ENCODE results near the gene LSP1.

Gene LSP1

GRCh38 chr11:1815311-1815710, 37.6 kb upstream of the LSP1 start:
- Histone ChIP-seq H3K27me3 (ENCODE audit: insufficient read depth, low read length) (peaks cover 12% of the 10 kb centered on the region), H3K4me3 (ENCODE audit: low read depth, low read length) (no peak overlapping the region), H3K27ac (ENCODE audit: low read depth, low read length) (no peak overlapping the region), H3K4me1 (ENCODE audit: control insufficient read depth, insufficient read depth, low read length, unreplicated experiment) (no peaks in the 10 kb centered on the region), H2AFZ (ENCODE audit: low read length, unreplicated experiment) (no peak overlapping the region), H3K79me2 (ENCODE audit: control insufficient read depth, insufficient read depth, low read length, unreplicated experiment) (no peaks in the 10 kb centered on the region), H3K36me3 (ENCODE audit: insufficient read depth, low read length) (no peaks in the 10 kb centered on the region)

GRCh38 chr11:1815751-1816150, 37.1 kb upstream of the LSP1 start:
- peaks cover 12% of the 10 kb centered on the region for H3K27me3 ChIP-seq (ENCODE audit: insufficient read depth, low read length)
- no peaks in the 10 kb centered on the region for H3K4me1 ChIP-seq (ENCODE audit: control insufficient read depth, insufficient read depth, low read length, unreplicated experiment)
- no peaks in the 10 kb centered on the region for H3K79me2 ChIP-seq (ENCODE audit: control insufficient read depth, insufficient read depth, low read length, unreplicated experiment)
- no peak overlapping the region for H2AFZ ChIP-seq (ENCODE audit: low read length, unreplicated experiment)
- H3K4me3 ChIP-seq (ENCODE audit: low read depth, low read length) = no peak overlapping the region
- no peak overlapping the region for H3K27ac ChIP-seq (ENCODE audit: low read depth, low read length)
- no peaks in the 10 kb centered on the region for H3K36me3 ChIP-seq (ENCODE audit: insufficient read depth, low read length)

GRCh38 chr11:1817000-1817399, 35.9 kb upstream of the LSP1 start:
- H3K79me2 ChIP-seq (ENCODE audit: control insufficient read depth, insufficient read depth, low read length, unreplicated experiment) = no peaks in the 10 kb centered on the region
- H3K27ac ChIP-seq (ENCODE audit: low read depth, low read length) = no peak overlapping the region
- no peak overlapping the region for H2AFZ ChIP-seq (ENCODE audit: low read length, unreplicated experiment)
- no peaks in the 10 kb centered on the region for H3K36me3 ChIP-seq (ENCODE audit: insufficient read depth, low read length)
- H3K4me3 ChIP-seq (ENCODE audit: low read depth, low read length) = no peak overlapping the region
- peaks cover 11% of the 10 kb centered on the region for H3K27me3 ChIP-seq (ENCODE audit: insufficient read depth, low read length)
- no peaks in the 10 kb centered on the region for H3K4me1 ChIP-seq (ENCODE audit: control insufficient read depth, insufficient read depth, low read length, unreplicated experiment)

GRCh38 chr11:1817511-1817910, 35.4 kb upstream of the LSP1 start:
- Histone ChIP-seq H3K27me3 (ENCODE audit: insufficient read depth, low read length) (peaks cover 6% of the 10 kb centered on the region), H3K4me3 (ENCODE audit: low read depth, low read length) (no peak overlapping the region), H3K4me1 (ENCODE audit: control insufficient read depth, insufficient read depth, low read length, unreplicated experiment) (no peaks in the 10 kb centered on the region), H3K79me2 (ENCODE audit: control insufficient read depth, insufficient read depth, low read length, unreplicated experiment) (no peaks in the 10 kb centered on the region), H3K36me3 (ENCODE audit: insufficient read depth, low read length) (no peaks in the 10 kb centered on the region), H2AFZ (ENCODE audit: low read length, unreplicated experiment) (no peak overlapping the region), H3K27ac (ENCODE audit: low read depth, low read length) (no peak overlapping the region)

GRCh38 chr11:1819074-1819473, 33.8 kb upstream of the LSP1 start:
- no peaks in the 10 kb centered on the region for H3K36me3 ChIP-seq (ENCODE audit: insufficient read depth, low read length)
- H3K27me3 ChIP-seq (ENCODE audit: insufficient read depth, low read length) = peaks cover 5% of the 10 kb centered on the region
- H3K4me3 ChIP-seq (ENCODE audit: low read depth, low read length) = no peak overlapping the region
- no peaks in the 10 kb centered on the region for H3K79me2 ChIP-seq (ENCODE audit: control insufficient read depth, insufficient read depth, low read length, unreplicated experiment)
- no peak overlapping the region for H2AFZ ChIP-seq (ENCODE audit: low read length, unreplicated experiment)
- H3K4me1 ChIP-seq (ENCODE audit: control insufficient read depth, insufficient read depth, low read length, unreplicated experiment) = no peaks in the 10 kb centered on the region
- no peak overlapping the region for H3K27ac ChIP-seq (ENCODE audit: low read depth, low read length)

- Histone ChIP-seq H3K4me3 (ENCODE audit: low read depth, low read length) (no peak overlapping the region), H3K79me2 (ENCODE audit: control insufficient read depth, insufficient read depth, low read length, unreplicated experiment) (no peaks in the 10 kb centered on the region), H3K27me3 (ENCODE audit: insufficient read depth, low read length) (peaks cover 5% of the 10 kb centered on the region), H2AFZ (ENCODE audit: low read length, unreplicated experiment) (no peak overlapping the region), H3K27ac (ENCODE audit: low read depth, low read length) (no peak overlapping the region), H3K4me1 (ENCODE audit: control insufficient read depth, insufficient read depth, low read length, unreplicated experiment) (peaks cover under 1% of the 10 kb centered on the region), H3K36me3 (ENCODE audit: insufficient read depth, low read length) (no peaks in the 10 kb centered on the region)
Measured at GRCh38 chr11:1820463-1821325, 32.2 kb upstream of the LSP1 start.

GRCh38 chr11:1821562-1821961, 31.3 kb upstream of the LSP1 start:
- Histone ChIP-seq H3K79me2 (ENCODE audit: control insufficient read depth, insufficient read depth, low read length, unreplicated experiment) (no peaks in the 10 kb centered on the region), H3K27me3 (ENCODE audit: insufficient read depth, low read length) (peaks cover 5% of the 10 kb centered on the region), H3K4me3 (ENCODE audit: low read depth, low read length) (no peak overlapping the region), H2AFZ (ENCODE audit: low read length, unreplicated experiment) (no peak overlapping the region), H3K36me3 (ENCODE audit: insufficient read depth, low read length) (no peaks in the 10 kb centered on the region), H3K27ac (ENCODE audit: low read depth, low read length) (no peak overlapping the region), H3K4me1 (ENCODE audit: control insufficient read depth, insufficient read depth, low read length, unreplicated experiment) (peaks cover 9% of the 10 kb centered on the region)

- H3K79me2 ChIP-seq (ENCODE audit: control insufficient read depth, insufficient read depth, low read length, unreplicated experiment) = no peaks in the 10 kb centered on the region
- H3K4me3 ChIP-seq (ENCODE audit: low read depth, low read length) = no peak overlapping the region
- H3K4me1 ChIP-seq (ENCODE audit: control insufficient read depth, insufficient read depth, low read length, unreplicated experiment) = peaks cover 22% of the 10 kb centered on the region
- H2AFZ ChIP-seq (ENCODE audit: low read length, unreplicated experiment) = no peak overlapping the region
- no peak overlapping the region for H3K27ac ChIP-seq (ENCODE audit: low read depth, low read length)
- no peaks in the 10 kb centered on the region for H3K36me3 ChIP-seq (ENCODE audit: insufficient read depth, low read length)
- peaks cover under 1% of the 10 kb centered on the region for H3K27me3 ChIP-seq (ENCODE audit: insufficient read depth, low read length)
Measured at GRCh38 chr11:1822648-1823375, 30.1 kb upstream of the LSP1 start.

GRCh38 chr11:1823376-1824220, 29.3 kb upstream of the LSP1 start:
- no peak overlapping the region for H3K4me3 ChIP-seq (ENCODE audit: low read depth, low read length)
- H3K36me3 ChIP-seq (ENCODE audit: insufficient read depth, low read length) = no peaks in the 10 kb centered on the region
- no peak overlapping the region for H3K27ac ChIP-seq (ENCODE audit: low read depth, low read length)
- no peaks in the 10 kb centered on the region; the same call in 1 of the 2 replicates for H3K27me3 ChIP-seq (ENCODE audit: insufficient read depth, low read length)
- no peaks in the 10 kb centered on the region for H3K79me2 ChIP-seq (ENCODE audit: control insufficient read depth, insufficient read depth, low read length, unreplicated experiment)
- no peak overlapping the region for H2AFZ ChIP-seq (ENCODE audit: low read length, unreplicated experiment)
- H3K4me1 ChIP-seq (ENCODE audit: control insufficient read depth, insufficient read depth, low read length, unreplicated experiment) = peaks cover 30% of the 10 kb centered on the region

- H2AFZ ChIP-seq (ENCODE audit: low read length, unreplicated experiment) = no peak overlapping the region
- no peaks in the 10 kb centered on the region for H3K79me2 ChIP-seq (ENCODE audit: control insufficient read depth, insufficient read depth, low read length, unreplicated experiment)
- no peak overlapping the region for H3K27ac ChIP-seq (ENCODE audit: low read depth, low read length)
- no peaks in the 10 kb centered on the region; the same call in 1 of the 2 replicates for H3K27me3 ChIP-seq (ENCODE audit: insufficient read depth, low read length)
- H3K4me3 ChIP-seq (ENCODE audit: low read depth, low read length) = no peak overlapping the region
- H3K4me1 ChIP-seq (ENCODE audit: control insufficient read depth, insufficient read depth, low read length, unreplicated experiment) = peaks cover 38% of the 10 kb centered on the region
- no peaks in the 10 kb centered on the region for H3K36me3 ChIP-seq (ENCODE audit: insufficient read depth, low read length)
Measured at GRCh38 chr11:1824221-1825038, 28.5 kb upstream of the LSP1 start.

Measured in ACC112 (cell line).